WERI-Rb-1 (cell line): ENCODE data around the gene C1orf226.

Experiments
- DNase-seq: peaks from one replicate; pipeline ENCODE4 v3.0.0-alpha.2; 2020
- H3K27ac ChIP-seq: fragments of 250-450 bp; sonication (Bioruptor Pico); 2 replicates; pipeline ENCODE4 v1.5.1; 2020; ENCODE audit warnings: mild to moderate bottlenecking, moderate library complexity
- H3K27me3 ChIP-seq: fragments of 250-450 bp; sonication (Bioruptor Pico); 2 replicates; pipeline ENCODE4 v1.5.1; 2021; ENCODE audit warnings: mild to moderate bottlenecking, low read depth, moderate library complexity; ENCODE audit not compliant: insufficient read depth, severe bottlenecking
- H3K36me3 ChIP-seq: fragments of 250-450 bp; sonication (Bioruptor Pico); 2 replicates; pipeline ENCODE4 v1.5.1; 2020; ENCODE audit warnings: mild to moderate bottlenecking, moderate library complexity
- H3K4me3 ChIP-seq: 2 replicates; pipeline ENCODE4 v1.5.1; 2011; ENCODE audit warnings: low read depth, mild to moderate bottlenecking, control low read depth, low read length
- H3K9me3 ChIP-seq: fragments of 250-450 bp; sonication (Bioruptor Pico); 2 replicates; pipeline ENCODE4 v1.5.1; 2021; ENCODE audit warnings: mild to moderate bottlenecking, moderate library complexity; ENCODE audit not compliant: severe bottlenecking
- CTCF ChIP-seq: IDR thresholded peaks from 2 replicates; pipeline ENCODE4 v1.5.1; 2011; ENCODE audit warnings: low read depth, mild to moderate bottlenecking, control low read depth, inconsistent platforms, low read length

The C1orf226 gene

GRCh38 chr1:162381383-162381782 is at the start of gene C1orf226:
Gene C1orf226 (plus strand): TSS chr1:162381728. CDS start chr1:162381902, 174 bp downstream.
- Histone ChIP-seq H3K27ac (no peak within 1 kb of the TSS), H3K36me3 (peaks cover 11% of the 10 kb centered on the region), H3K9me3 (no peaks in the 10 kb centered on the region), H3K4me3 (no peak within 1 kb of the TSS), H3K27me3 (no peaks in the 10 kb centered on the region)
- no peak for TF ChIP-seq CTCF
- no peak for DNase-seq

GRCh38 chr1:162333991-162334390 is 47.5 kb upstream of the C1orf226 start:
- Histone ChIP-seq H3K27ac (no peak overlapping the region), H3K27me3 (no peaks in the 10 kb centered on the region), H3K36me3 (peaks cover 21% of the 10 kb centered on the region), H3K9me3 (no peaks in the 10 kb centered on the region), H3K4me3 (no peak overlapping the region)
- DNase-seq = no peak
- no peak for TF ChIP-seq CTCF

GRCh38 chr1:162335126-162335525 is 46.4 kb upstream of the C1orf226 start:
- Histone ChIP-seq H3K9me3 (no peaks in the 10 kb centered on the region), H3K27me3 (no peaks in the 10 kb centered on the region), H3K27ac (no peak overlapping the region), H3K36me3 (peaks cover 21% of the 10 kb centered on the region), H3K4me3 (no peak overlapping the region)
- TF ChIP-seq CTCF = no peak
- DNase-seq = no peak

- no peak overlapping the region for H3K4me3 ChIP-seq
- no peaks in the 10 kb centered on the region for H3K27me3 ChIP-seq
- peaks cover 21% of the 10 kb centered on the region for H3K36me3 ChIP-seq
- no peak overlapping the region for H3K27ac ChIP-seq
- no peaks in the 10 kb centered on the region for H3K9me3 ChIP-seq
- TF ChIP-seq CTCF = no peak
- DNase-seq = no peak
These were observed 44.8 kb upstream of the C1orf226 start for GRCh38 chr1:162336621-162337285.

- Histone ChIP-seq H3K27me3 (no peaks in the 10 kb centered on the region), H3K36me3 (peaks cover 18% of the 10 kb centered on the region), H3K9me3 (no peaks in the 10 kb centered on the region), H3K27ac (no peak overlapping the region), H3K4me3 (no peak overlapping the region)
- no peak for TF ChIP-seq CTCF
- DNase-seq = no peak
These were observed 39.0 kb upstream of the C1orf226 start for GRCh38 chr1:162342452-162342983.

- Histone ChIP-seq H3K27ac (no peak overlapping the region), H3K9me3 (no peaks in the 10 kb centered on the region), H3K27me3 (no peaks in the 10 kb centered on the region), H3K4me3 (no peak overlapping the region), H3K36me3 (peaks cover 18% of the 10 kb centered on the region)
- no peak for DNase-seq
- TF ChIP-seq CTCF = no peak
These were observed 38.1 kb upstream of the C1orf226 start for GRCh38 chr1:162343470-162343869.
